Measurements from ENCODE around the gene HMGCR. TPM values are rescaled to one million over a fixed set of nuclear protein-coding genes. Genes with fewer than 3 reads are reported as not detected.

The HMGCR gene
- total RNA-seq, 1 donor from 2014 or later = 70.0 TPM

- intact Hi-C loops (cut with micrococcal nuclease) = no loop called here
Observed at GRCh38 chr5:75380099-75380498, 43.1 kb downstream of the HMGCR start.

DNA sequence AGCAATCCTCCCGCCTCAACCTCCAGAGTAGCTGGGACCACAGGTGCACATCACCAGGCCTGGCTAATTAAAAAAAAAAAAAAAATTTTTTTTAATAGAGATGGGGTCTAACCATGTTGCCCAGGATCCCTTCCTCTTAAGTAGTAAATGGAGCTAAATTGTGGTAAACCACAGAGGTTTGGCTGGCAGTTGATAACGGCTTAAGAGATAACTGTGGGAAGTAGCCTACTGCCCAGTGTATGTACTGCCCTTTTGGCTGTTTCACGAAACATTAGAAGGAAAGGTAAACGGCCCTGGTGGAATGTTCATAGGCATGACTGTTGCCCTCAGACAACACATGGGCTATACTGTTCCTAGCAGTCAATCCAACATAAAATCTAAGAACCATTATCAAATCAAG, 44.4 kb downstream of the HMGCR start:
- intact Hi-C loops (cut with micrococcal nuclease) = no loop called here

DNA sequence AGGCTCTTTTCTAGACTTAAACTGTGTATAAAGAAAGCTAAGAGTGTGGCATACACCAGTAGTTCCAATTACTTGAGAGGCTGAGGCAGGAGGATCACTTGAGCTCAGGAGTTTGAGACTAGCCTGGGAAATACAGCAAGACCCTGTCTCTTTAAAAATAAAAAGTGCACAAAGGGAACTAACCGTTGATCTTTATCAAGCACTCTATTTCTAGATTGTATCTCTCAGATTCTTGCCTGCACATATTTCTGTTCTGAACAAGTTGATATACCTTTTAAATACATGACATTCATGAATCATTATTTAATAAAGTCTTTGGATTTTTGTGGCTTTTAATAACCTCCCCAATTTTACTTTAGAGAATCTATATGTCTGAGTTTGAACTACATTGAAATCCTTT, 47.2 kb downstream of the HMGCR start:
- intact Hi-C loops (cut with micrococcal nuclease) = no loop called here

- intact Hi-C loops (cut with micrococcal nuclease) = no loop called here
Observed at GRCh38 chr5:75387806-75388205, 50.8 kb downstream of the HMGCR start.

DNA sequence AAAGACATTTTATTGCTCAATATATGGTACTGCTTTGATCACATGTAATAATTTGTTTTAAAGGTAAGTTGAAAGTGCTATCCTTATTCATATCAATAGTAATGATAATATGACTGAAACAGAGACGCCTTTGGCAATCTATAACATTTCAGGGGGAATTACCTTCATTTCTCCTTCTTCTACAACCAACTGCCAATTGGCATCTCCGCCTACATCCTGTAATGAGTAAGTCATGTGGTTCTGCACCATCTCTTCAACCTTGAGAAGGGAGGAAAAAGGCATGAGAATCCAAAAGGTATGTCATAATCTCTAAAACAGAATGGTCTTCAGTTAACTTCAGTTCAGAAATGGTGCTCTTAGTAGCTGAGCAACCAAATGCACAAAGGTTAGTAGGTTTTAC, 52.4 kb downstream of the HMGCR start:
- intact Hi-C loops (cut with micrococcal nuclease) = no loop called here

- intact Hi-C loops (cut with micrococcal nuclease) = no loop called here
Observed at GRCh38 chr5:75395277-75395676, 58.3 kb downstream of the HMGCR start.

DNA sequence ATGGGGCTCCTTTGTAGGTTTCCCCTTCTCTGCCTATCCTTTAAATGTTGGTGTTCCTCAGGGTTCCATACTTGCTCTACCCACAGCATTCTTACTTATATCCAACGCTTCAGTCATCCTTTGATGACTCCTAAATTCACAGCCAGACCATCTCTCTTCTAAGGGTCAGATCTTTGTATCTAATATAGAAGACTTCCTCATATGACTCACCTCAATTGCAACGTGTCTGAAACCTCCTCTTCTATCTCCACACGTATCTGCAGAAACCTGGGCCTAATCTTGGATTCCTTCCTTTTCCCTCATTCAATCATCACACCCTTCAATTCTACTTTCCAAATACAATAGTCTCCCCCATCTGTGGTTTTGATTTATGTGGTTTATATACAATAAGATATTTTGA, 68.3 kb downstream of the HMGCR start:
- intact Hi-C loops (cut with micrococcal nuclease) = no loop called here

Other genes with a start within 250 kb of the HMGCR start
- 0.12 and 0.29 TPM in 2 replicates for gene ANKRD31, start 100.3 kb upstream of the HMGCR start, total RNA-seq
- 36.4 TPM in 2 replicates for gene CERT1, start 174.4 kb downstream of the HMGCR start, total RNA-seq
- gene POLK, start 174.7 kb downstream of the HMGCR start, total RNA-seq = 34.5 and 35.6 TPM in 2 replicates

All from T-helper 1 cell treated with Interleukin-12 subunit alpha and Interleukin-12 subunit beta and Interleukin-4 antibody, amounts not matched to agents 30 ng/mL and 1 ng/mL, for 36 hours (primary cell).